Measurements from ENCODE around the gene LILRB1. TPM values are rescaled to one million over a fixed set of nuclear protein-coding genes. Genes with fewer than 3 reads are reported as not detected.
"Not testable (repeated sequence)": the region's sequence is repeated elsewhere in the genome, so short reads cannot be mapped to it uniquely, and the experiment has no call there.

Gene LILRB1
- total RNA-seq, 1 donor from 2014 or later, result not detected

DNA sequence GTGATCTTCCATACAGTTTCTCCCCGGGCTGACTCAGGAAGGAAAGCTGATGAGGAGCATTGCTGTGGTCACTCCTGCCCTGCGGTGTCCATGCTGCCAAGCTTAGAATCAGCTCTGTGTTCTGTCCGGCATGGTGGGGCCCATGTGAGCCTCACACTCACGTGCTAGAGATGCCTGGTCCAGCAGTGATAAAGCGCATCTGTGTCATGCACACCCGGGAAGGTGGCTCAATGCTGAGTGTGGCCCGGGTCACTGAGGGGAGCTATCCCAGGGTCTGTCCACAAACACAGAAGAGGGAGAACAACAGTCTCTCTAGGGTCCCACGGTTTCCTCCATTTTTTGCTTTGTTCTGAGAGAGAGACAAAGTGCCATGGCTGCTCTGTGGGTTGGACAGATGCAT is 3.5 kb upstream of the LILRB1 start:
- H3K79me2 ChIP-seq (ENCODE audit: insufficient read depth, low read length), result no peaks in the 10 kb centered on the region
- H3K27ac Mint-ChIP-seq (ENCODE audit: unreplicated experiment), result no peak overlapping the region
- no peak overlapping the region for H3K4me3 Mint-ChIP-seq (ENCODE audit: unreplicated experiment)
- H3K36me3 Mint-ChIP-seq (ENCODE audit: low read depth, unreplicated experiment), result no peaks in the 10 kb centered on the region
- H3K27me3 ChIP-seq (ENCODE audit: insufficient read depth, low read length), result no peaks in the 10 kb centered on the region
- H3K4me1 ChIP-seq (ENCODE audit: insufficient read depth, low read length), result no peaks in the 10 kb centered on the region
- H3K4me1 Mint-ChIP-seq (ENCODE audit: low read depth, unreplicated experiment), result no peaks in the 10 kb centered on the region
- no peaks in the 10 kb centered on the region for H3K27me3 Mint-ChIP-seq (ENCODE audit: low read depth, unreplicated experiment)
- no peak for DNase-seq (ENCODE audit: low read depth)
- H4K20me1 ChIP-seq (ENCODE audit: insufficient read depth, low read length), result no peaks in the 10 kb centered on the region
- TF ChIP-seq, protein P1, sequence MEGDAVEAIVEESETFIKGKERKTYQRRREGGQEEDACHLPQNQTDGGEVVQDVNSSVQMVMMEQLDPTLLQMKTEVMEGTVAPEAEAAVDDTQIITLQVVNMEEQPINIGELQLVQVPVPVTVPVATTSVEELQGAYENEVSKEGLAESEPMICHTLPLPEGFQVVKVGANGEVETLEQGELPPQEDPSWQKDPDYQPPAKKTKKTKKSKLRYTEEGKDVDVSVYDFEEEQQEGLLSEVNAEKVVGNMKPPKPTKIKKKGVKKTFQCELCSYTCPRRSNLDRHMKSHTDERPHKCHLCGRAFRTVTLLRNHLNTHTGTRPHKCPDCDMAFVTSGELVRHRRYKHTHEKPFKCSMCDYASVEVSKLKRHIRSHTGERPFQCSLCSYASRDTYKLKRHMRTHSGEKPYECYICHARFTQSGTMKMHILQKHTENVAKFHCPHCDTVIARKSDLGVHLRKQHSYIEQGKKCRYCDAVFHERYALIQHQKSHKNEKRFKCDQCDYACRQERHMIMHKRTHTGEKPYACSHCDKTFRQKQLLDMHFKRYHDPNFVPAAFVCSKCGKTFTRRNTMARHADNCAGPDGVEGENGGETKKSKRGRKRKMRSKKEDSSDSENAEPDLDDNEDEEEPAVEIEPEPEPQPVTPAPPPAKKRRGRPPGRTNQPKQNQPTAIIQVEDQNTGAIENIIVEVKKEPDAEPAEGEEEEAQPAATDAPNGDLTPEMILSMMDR (IDR thresholded peaks at IDR 0.05; ENCODE audit: insufficient read depth, low read depth, low read length), result no peak
- no peak for TF ChIP-seq EZH2 (IDR thresholded peaks at IDR 0.05; ENCODE audit: insufficient read depth, low read length)
- peaks cover 24% of the 10 kb centered on the region for H3K9me3 Mint-ChIP-seq (ENCODE audit: unreplicated experiment)
- peaks cover 5% of the 10 kb centered on the region for H3K9me3 ChIP-seq (ENCODE audit: insufficient read depth, low read depth, low read length)
- no peak overlapping the region for H3K9ac ChIP-seq (ENCODE audit: low read length)
- no peak overlapping the region for H2AFZ ChIP-seq (ENCODE audit: low read depth, low read length)
- no peak for FAIRE-seq
- no peak overlapping the region for H3K27ac ChIP-seq (ENCODE audit: low read depth, low read length)
- H3K4me2 ChIP-seq (ENCODE audit: low read length), result no peak overlapping the region
- no peak overlapping the region for H3K4me3 ChIP-seq (ENCODE audit: insufficient read depth, low read depth, low read length)
- no peaks in the 10 kb centered on the region for H3K36me3 ChIP-seq (ENCODE audit: insufficient read depth, low read length)

DNA sequence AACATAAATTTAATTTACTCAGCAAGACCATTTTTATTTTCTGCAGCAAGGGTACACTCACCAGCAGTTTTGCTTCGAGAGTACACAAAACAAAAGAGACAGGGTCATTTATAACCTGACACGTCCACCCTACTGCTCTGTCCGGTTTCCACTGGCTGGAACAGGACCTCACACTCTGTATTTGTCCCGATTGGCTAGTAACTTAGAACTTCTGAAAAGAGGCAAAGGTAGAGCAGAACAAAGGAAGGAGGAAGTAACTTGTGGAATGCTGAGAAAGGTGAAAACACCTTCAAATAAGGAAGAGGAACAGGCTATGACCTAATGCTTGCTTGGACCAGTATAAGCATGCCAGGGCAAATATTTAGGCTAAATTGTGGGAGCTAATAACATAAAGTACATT is 2.4 kb upstream of the LILRB1 start:
- H3K4me3 Mint-ChIP-seq (ENCODE audit: unreplicated experiment); H3K36me3 ChIP-seq (ENCODE audit: insufficient read depth, low read length); H3K27me3 Mint-ChIP-seq (ENCODE audit: low read depth, unreplicated experiment); DNase-seq (ENCODE audit: low read depth); H3K36me3 Mint-ChIP-seq (ENCODE audit: low read depth, unreplicated experiment); H2AFZ ChIP-seq (ENCODE audit: low read depth, low read length); H3K27ac ChIP-seq (ENCODE audit: low read depth, low read length); H3K27me3 ChIP-seq (ENCODE audit: insufficient read depth, low read length); H3K4me3 ChIP-seq (ENCODE audit: insufficient read depth, low read depth, low read length); H4K20me1 ChIP-seq (ENCODE audit: insufficient read depth, low read length); H3K4me1 Mint-ChIP-seq (ENCODE audit: low read depth, unreplicated experiment); FAIRE-seq; H3K79me2 ChIP-seq (ENCODE audit: insufficient read depth, low read length); H3K4me1 ChIP-seq (ENCODE audit: insufficient read depth, low read length); H3K9me3 ChIP-seq (ENCODE audit: insufficient read depth, low read depth, low read length); H3K4me2 ChIP-seq (ENCODE audit: low read length); H3K27ac Mint-ChIP-seq (ENCODE audit: unreplicated experiment); H3K9ac ChIP-seq (ENCODE audit: low read length): not testable (repeated sequence)
- peaks cover 24% of the 10 kb centered on the region for H3K9me3 Mint-ChIP-seq (ENCODE audit: unreplicated experiment)

DNA sequence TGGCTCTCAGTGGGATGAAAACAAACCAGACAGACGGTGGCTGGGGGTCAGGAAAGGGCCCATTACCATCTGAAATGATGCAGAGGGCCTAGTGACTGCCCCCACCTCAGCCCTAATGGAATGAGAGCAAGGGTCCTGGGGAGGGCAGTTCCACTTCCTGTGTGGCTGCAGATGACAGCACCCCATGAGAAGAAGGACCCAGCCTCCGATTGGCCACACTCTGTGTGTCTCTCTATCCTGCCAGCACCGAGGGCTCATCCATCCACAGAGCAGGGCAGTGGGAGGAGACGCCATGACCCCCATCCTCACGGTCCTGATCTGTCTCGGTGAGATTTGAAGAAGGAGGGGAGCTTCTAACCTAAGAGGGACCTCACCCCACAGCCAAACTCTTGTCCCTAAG is 498 bp downstream of the LILRB1 start:
- Histone ChIP-seq H2AFZ (ENCODE audit: low read depth, low read length) (no peak overlapping the region), H3K9ac (ENCODE audit: low read length) (no peak overlapping the region), H3K36me3 (ENCODE audit: insufficient read depth, low read length) (no peaks in the 10 kb centered on the region), H3K4me1 (ENCODE audit: insufficient read depth, low read length) (no peaks in the 10 kb centered on the region), H3K9me3 (ENCODE audit: insufficient read depth, low read depth, low read length) (peaks cover 6% of the 10 kb centered on the region), H3K4me2 (ENCODE audit: low read length) (no peak overlapping the region), H4K20me1 (ENCODE audit: insufficient read depth, low read length) (no peaks in the 10 kb centered on the region), H3K79me2 (ENCODE audit: insufficient read depth, low read length) (no peaks in the 10 kb centered on the region), H3K27me3 (ENCODE audit: insufficient read depth, low read length) (no peaks in the 10 kb centered on the region), H3K27ac (ENCODE audit: low read depth, low read length) (no peak overlapping the region), H3K4me3 (ENCODE audit: insufficient read depth, low read depth, low read length) (no peak overlapping the region)
- TF ChIP-seq, protein P1 (IDR thresholded peaks at IDR 0.05; ENCODE audit: insufficient read depth, low read depth, low read length), result no peak
- TF ChIP-seq EZH2 (IDR thresholded peaks at IDR 0.05; ENCODE audit: insufficient read depth, low read length), result no peak
- DNase-seq (ENCODE audit: low read depth), result no peak
- Mint-ChIP-seq H3K27me3 (ENCODE audit: low read depth, unreplicated experiment) (no peaks in the 10 kb centered on the region), H3K9me3 (ENCODE audit: unreplicated experiment) (peaks cover 16% of the 10 kb centered on the region), H3K27ac (ENCODE audit: unreplicated experiment) (no peak overlapping the region), H3K4me1 (ENCODE audit: low read depth, unreplicated experiment) (no peaks in the 10 kb centered on the region), H3K4me3 (ENCODE audit: unreplicated experiment) (no peak overlapping the region), H3K36me3 (ENCODE audit: low read depth, unreplicated experiment) (no peaks in the 10 kb centered on the region)
- FAIRE-seq, result no peak

DNA sequence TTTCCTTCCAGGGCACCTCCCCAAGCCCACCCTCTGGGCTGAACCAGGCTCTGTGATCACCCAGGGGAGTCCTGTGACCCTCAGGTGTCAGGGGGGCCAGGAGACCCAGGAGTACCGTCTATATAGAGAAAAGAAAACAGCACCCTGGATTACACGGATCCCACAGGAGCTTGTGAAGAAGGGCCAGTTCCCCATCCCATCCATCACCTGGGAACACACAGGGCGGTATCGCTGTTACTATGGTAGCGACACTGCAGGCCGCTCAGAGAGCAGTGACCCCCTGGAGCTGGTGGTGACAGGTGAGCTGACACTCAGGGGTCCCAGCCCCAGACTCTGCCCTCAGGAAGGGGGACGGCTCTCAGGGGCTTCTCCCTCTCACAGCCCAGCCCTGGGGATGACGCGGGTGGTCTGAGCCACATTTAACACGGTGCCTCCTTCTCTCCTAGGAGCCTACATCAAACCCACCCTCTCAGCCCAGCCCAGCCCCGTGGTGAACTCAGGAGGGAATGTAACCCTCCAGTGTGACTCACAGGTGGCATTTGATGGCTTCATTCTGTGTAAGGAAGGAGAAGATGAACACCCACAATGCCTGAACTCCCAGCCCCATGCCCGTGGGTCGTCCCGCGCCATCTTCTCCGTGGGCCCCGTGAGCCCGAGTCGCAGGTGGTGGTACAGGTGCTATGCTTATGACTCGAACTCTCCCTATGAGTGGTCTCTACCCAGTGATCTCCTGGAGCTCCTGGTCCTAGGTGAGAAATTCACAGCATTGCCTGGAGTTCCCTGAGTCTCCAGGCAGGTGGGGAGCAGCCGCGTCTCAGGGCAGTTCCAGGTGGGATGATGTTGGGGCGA is 1.4 kb downstream of the LILRB1 start:
- H3K4me1 Mint-ChIP-seq (ENCODE audit: low read depth, unreplicated experiment); H3K9ac ChIP-seq (ENCODE audit: low read length); H3K79me2 ChIP-seq (ENCODE audit: insufficient read depth, low read length); H3K36me3 ChIP-seq (ENCODE audit: insufficient read depth, low read length); H3K4me3 Mint-ChIP-seq (ENCODE audit: unreplicated experiment); H2AFZ ChIP-seq (ENCODE audit: low read depth, low read length); H3K36me3 Mint-ChIP-seq (ENCODE audit: low read depth, unreplicated experiment); H3K4me1 ChIP-seq (ENCODE audit: insufficient read depth, low read length); FAIRE-seq; DNase-seq (ENCODE audit: low read depth); H4K20me1 ChIP-seq (ENCODE audit: insufficient read depth, low read length); H3K4me3 ChIP-seq (ENCODE audit: insufficient read depth, low read depth, low read length); H3K27ac ChIP-seq (ENCODE audit: low read depth, low read length); H3K27me3 ChIP-seq (ENCODE audit: insufficient read depth, low read length); H3K4me2 ChIP-seq (ENCODE audit: low read length); H3K9me3 ChIP-seq (ENCODE audit: insufficient read depth, low read depth, low read length); H3K27ac Mint-ChIP-seq (ENCODE audit: unreplicated experiment); H3K27me3 Mint-ChIP-seq (ENCODE audit: low read depth, unreplicated experiment): not testable (repeated sequence)
- H3K9me3 Mint-ChIP-seq (ENCODE audit: unreplicated experiment), result peaks cover 16% of the 10 kb centered on the region

DNA sequence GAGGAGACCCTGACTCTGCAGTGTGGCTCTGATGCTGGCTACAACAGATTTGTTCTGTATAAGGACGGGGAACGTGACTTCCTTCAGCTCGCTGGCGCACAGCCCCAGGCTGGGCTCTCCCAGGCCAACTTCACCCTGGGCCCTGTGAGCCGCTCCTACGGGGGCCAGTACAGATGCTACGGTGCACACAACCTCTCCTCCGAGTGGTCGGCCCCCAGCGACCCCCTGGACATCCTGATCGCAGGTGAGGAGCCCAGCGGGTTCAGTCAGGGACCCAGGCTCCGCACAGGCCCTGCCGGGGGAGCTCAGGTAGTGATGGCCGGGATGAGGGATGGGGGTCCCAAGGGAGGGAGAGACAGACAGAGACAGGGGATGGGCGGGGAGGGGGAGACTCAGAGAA is 2.2 kb downstream of the LILRB1 start:
- not testable (repeated sequence) for H3K4me1 ChIP-seq (ENCODE audit: insufficient read depth, low read length); H3K27ac Mint-ChIP-seq (ENCODE audit: unreplicated experiment); H2AFZ ChIP-seq (ENCODE audit: low read depth, low read length); H4K20me1 ChIP-seq (ENCODE audit: insufficient read depth, low read length); H3K9me3 ChIP-seq (ENCODE audit: insufficient read depth, low read depth, low read length); H3K27ac ChIP-seq (ENCODE audit: low read depth, low read length); H3K4me2 ChIP-seq (ENCODE audit: low read length); H3K9ac ChIP-seq (ENCODE audit: low read length); DNase-seq (ENCODE audit: low read depth); H3K36me3 Mint-ChIP-seq (ENCODE audit: low read depth, unreplicated experiment); H3K79me2 ChIP-seq (ENCODE audit: insufficient read depth, low read length); FAIRE-seq; H3K4me3 ChIP-seq (ENCODE audit: insufficient read depth, low read depth, low read length); H3K4me1 Mint-ChIP-seq (ENCODE audit: low read depth, unreplicated experiment); H3K27me3 Mint-ChIP-seq (ENCODE audit: low read depth, unreplicated experiment); H3K27me3 ChIP-seq (ENCODE audit: insufficient read depth, low read length); H3K36me3 ChIP-seq (ENCODE audit: insufficient read depth, low read length); H3K4me3 Mint-ChIP-seq (ENCODE audit: unreplicated experiment)
- H3K9me3 Mint-ChIP-seq (ENCODE audit: unreplicated experiment), result peaks cover 16% of the 10 kb centered on the region

All from astrocyte (in vitro differentiated cells and primary cell).